Prostate gland (tissue), 2 donors: ENCODE measurements around the gene TUSC1.

Experiments
- CTCF ChIP-seq, 4 experiments: fragments of 200-600 bp in 2 of 4; fragments of 450-650 bp in 2 of 4; sonication (generic) in 2 of 4; IDR thresholded peaks; 1 replicate in 3 of 4; 2 replicates in 1 of 4; pipeline ENCODE4 v1.5.1; 2016 to 2019; ENCODE audit warnings: antibody characterized with exemption in 4 of 4, mild to moderate bottlenecking in 2 of 4, moderate library complexity in 2 of 4
- POLR2A ChIP-seq: fragments of 450-650 bp; IDR thresholded peaks from one replicate; pipeline ENCODE4 v1.6.1; 2016; ENCODE audit warnings: antibody characterized with exemption, mild to moderate bottlenecking

DNA sequence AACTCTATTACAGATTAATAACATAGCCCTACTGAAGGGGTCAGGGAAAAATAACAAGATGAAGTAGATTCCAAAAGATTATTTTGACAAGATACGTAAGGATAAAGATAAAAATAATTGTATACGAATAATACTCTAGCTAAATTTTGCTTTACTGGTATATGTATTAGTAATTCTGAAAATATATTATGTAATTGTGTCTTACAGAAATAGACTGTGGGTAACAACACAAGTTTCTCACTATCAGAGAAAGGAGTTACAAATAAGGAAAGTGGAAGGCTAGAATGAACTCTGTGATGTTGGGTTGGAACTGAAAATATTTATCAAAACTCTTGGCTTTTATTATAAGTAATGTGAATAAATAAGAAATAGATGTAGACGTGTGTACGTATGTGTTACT is 26.6 kb upstream of the TUSC1 start:
- TF ChIP-seq CTCF (IDR thresholded peaks at IDR 0.05) (no peak), POLR2A (no peak)
